HL-60 (cell line): ENCODE data around the gene SYP.

ENCODE experiments used
- DNase-seq, 2 experiments: peaks; one replicate each; pipeline ENCODE4 v3.0.0-alpha.2; 2010 to 2020; ENCODE audit warnings: low read depth in 1 of 2, low spot score in 1 of 2
- H3K27ac ChIP-seq: fragments of 250-450 bp; sonication (Bioruptor Pico); replicated peaks from 2 replicates; pipeline ENCODE4 v1.5.1; 2020; ENCODE audit warnings: mild to moderate bottlenecking, moderate library complexity
- H3K27me3 ChIP-seq: fragments of 250-450 bp; sonication (Bioruptor Pico); 2 replicates; pipeline ENCODE4 v1.5.1; 2021; ENCODE audit warnings: mild to moderate bottlenecking, moderate library complexity; ENCODE audit not compliant: insufficient read depth, poor library complexity, severe bottlenecking
- H3K4me3 ChIP-seq: replicated peaks from 2 replicates; pipeline ENCODE4 v1.5.1; 2011; ENCODE audit warnings: mild to moderate bottlenecking, control low read depth, low read length; ENCODE audit not compliant: insufficient read depth
- CTCF ChIP-seq: IDR thresholded peaks from one replicate; pipeline ENCODE4 v1.5.1; 2011; ENCODE audit warnings: low read length, control low read depth, inconsistent platforms; ENCODE audit not compliant: insufficient read depth
- GABPA ChIP-seq: IDR thresholded peaks from 2 replicates; pipeline ENCODE4 v1.6.1; 2012; ENCODE audit warnings: low read depth
- POLR2AphosphoS5 ChIP-seq: IDR thresholded peaks from 2 replicates; pipeline ENCODE4 v1.6.1; 2012; ENCODE audit warnings: low read depth
- REST ChIP-seq: IDR thresholded peaks from 2 replicates; pipeline ENCODE4 v1.6.1; 2012; ENCODE audit warnings: low read depth; ENCODE audit not compliant: insufficient replicate concordance
- SPI1 ChIP-seq: IDR thresholded peaks from 2 replicates; pipeline ENCODE4 v1.6.1; 2012; ENCODE audit warnings: low read depth, mild to moderate bottlenecking, borderline replicate concordance

SYP gene

GRCh38 chrX:49183701-49184281 lies 16.2 kb downstream of the SYP start:
- TF ChIP-seq REST, result no peak
- no peak for TF ChIP-seq GABPA
- TF ChIP-seq CTCF, result no peak
- no peak for TF ChIP-seq POLR2AphosphoS5
- no peak for TF ChIP-seq SPI1
- no peak overlapping the region for H3K27ac ChIP-seq
- no peaks in the 10 kb centered on the region for H3K27me3 ChIP-seq
- no peak overlapping the region for H3K4me3 ChIP-seq
- DNase-seq, result no peak

- Histone ChIP-seq H3K27me3 (no peaks in the 10 kb centered on the region), H3K4me3 (no peak overlapping the region), H3K27ac (no peak overlapping the region)
- no peak for DNase-seq
- TF ChIP-seq SPI1 (no peak), POLR2AphosphoS5 (no peak), REST (no peak), GABPA (no peak), CTCF (no peak)
These were observed 20.6 kb downstream of the SYP start for GRCh38 chrX:49179358-49179757.

- DNase-seq, result no peak
- H3K4me3 ChIP-seq, result no peak overlapping the region
These were observed 21.5 kb downstream of the SYP start for GRCh38 chrX:49178537-49178936.

More at GRCh38 chrX:49178537-49178936, 21.5 kb downstream of the SYP start:
- TF ChIP-seq POLR2AphosphoS5, result no peak
- TF ChIP-seq CTCF, result no peak
- Histone ChIP-seq H3K27ac (no peak overlapping the region), H3K27me3 (no peaks in the 10 kb centered on the region)
